ENCODE data around the gene TUBB. TPM values are rescaled to one million over a fixed set of nuclear protein-coding genes. Genes with fewer than 3 reads are reported as not detected.

The TUBB gene
- total RNA-seq, 1 experiment from 2014 or later, result 886 TPM

- intact Hi-C loops (cut with micrococcal nuclease), result loop anchor here (2.0 kb wide), 1 partner anchor 34 kb away; the partner anchor contains the start of gene TUBB
- H2AFZ ChIP-seq (ENCODE audit: low read depth, low read length, poor library complexity, severe bottlenecking), result no peak overlapping the region
These were observed 33.1 kb upstream of the TUBB start for GRCh38 chr6:30686908-30687658.

GRCh38 chr6:30687659-30688431, 32.3 kb upstream of the TUBB start:
- ChIA-PET RAD21 (ENCODE audit: low non-redundant PET in 1 of 2, low total read pairs in 2 of 2, uncharacterized antibody in 2 of 2, unreplicated experiment in 2 of 2) (interaction anchor here in 1 of 2 experiments (1.0 kb wide), 1 partner anchor 43 kb away, joined by 5 read pairs; no protein-coding TSS in a partner anchor), CTCF (interaction anchor here (1.6 kb wide), 2 partner anchors 9 to 34 kb away, joined by 6 to 10 read pairs; no protein-coding TSS in a partner anchor), POLR2A (interaction anchor here (0.8 to 2.4 kb wide), 7 partner anchors 8 to 73 kb away, joined by 4 to 12 read pairs (median 5); partner anchors contain the start of gene MDC1)
- TF ChIP-seq TCF7L2 (IDR thresholded peaks at IDR 0.05; ENCODE audit: borderline replicate concordance, extremely low read depth, insufficient read depth, insufficient read length) (no peak), CTCF (IDR thresholded peaks at IDR 0.05 in 2 of 3, conservative IDR thresholded peaks at IDR 0.05 in 1 of 3; ENCODE audit: borderline replicate concordance in 1 of 3, insufficient read depth in 1 of 3, low read depth in 2 of 3, low read length in 2 of 3) (peak in 1 of 3 experiments; percentile 14; a peak in 1 of 6 replicates)
- H3K4me1 ChIP-seq (ENCODE audit: control insufficient read depth in 1 of 2, insufficient read depth in 2 of 2, low read length in 2 of 2), result peaks cover 54 to 78% of the 10 kb centered on the region in 2 experiments
- no peaks in the 10 kb centered on the region for H3K9me2 ChIP-seq (ENCODE audit: insufficient read depth)
- BruUV-seq (replicated peaks), result TSS peak; percentile 67
- peak overlapping the region; percentile 87 to 98 for H3K4me3 ChIP-seq (replicated peaks in 1 of 2; ENCODE audit: low read depth in 1 of 2, low read length in 2 of 2)
- DNase-seq (ENCODE audit: low read depth, low spot score) (no peak), ATAC-seq (peak; percentile 13)
- H3K4me2 ChIP-seq (ENCODE audit: low read length), result peak overlapping the region; percentile 98
- peaks cover 35% of the 10 kb centered on the region for H3K79me2 ChIP-seq (ENCODE audit: insufficient read depth, low read length)
- no peaks in the 10 kb centered on the region for H3K36me3 ChIP-seq (ENCODE audit: control insufficient read depth in 1 of 2, insufficient read depth in 2 of 2, low read length in 2 of 2)
- no peaks in the 10 kb centered on the region for H3K9me3 ChIP-seq (ENCODE audit: control insufficient read depth in 1 of 2, insufficient read depth in 1 of 2, low read depth in 1 of 2, low read length in 2 of 2)
- peak overlapping the region; percentile 95 for H3K9ac ChIP-seq (ENCODE audit: low read length)
- H2AFZ ChIP-seq (ENCODE audit: low read depth, low read length, poor library complexity, severe bottlenecking), result no peak overlapping the region
- no peaks in the 10 kb centered on the region for H3K27me3 ChIP-seq (ENCODE audit: insufficient read depth, low read length)
- peak overlapping the region; percentile 98 for H3K27ac ChIP-seq (ENCODE audit: low read depth, low read length)
- no peaks in the 10 kb centered on the region for H4K20me1 ChIP-seq (ENCODE audit: insufficient read depth)
- intact Hi-C loops (cut with micrococcal nuclease), result loop anchor here (2.0 kb wide), 1 partner anchor 33 kb away; the partner anchor contains the start of gene TUBB

More at GRCh38 chr6:30686908-30687658, 33.1 kb upstream of the TUBB start:
- peak overlapping the region; percentile 95 for H3K9ac ChIP-seq (ENCODE audit: low read length)
- H3K36me3 ChIP-seq (ENCODE audit: control insufficient read depth in 1 of 2, insufficient read depth in 2 of 2, low read length in 2 of 2), result no peaks in the 10 kb centered on the region
- H3K27me3 ChIP-seq (ENCODE audit: insufficient read depth, low read length), result no peaks in the 10 kb centered on the region
- no peaks in the 10 kb centered on the region for H3K9me2 ChIP-seq (ENCODE audit: insufficient read depth)
- H3K4me3 ChIP-seq (replicated peaks in 1 of 2; ENCODE audit: low read depth in 1 of 2, low read length in 2 of 2), result peak overlapping the region; percentile 87 to 98
- POLR2A ChIA-PET, result interaction anchor here (1.2 to 2.4 kb wide), 6 partner anchors 8 to 34 kb away, joined by 4 to 12 read pairs (median 4); partner anchors contain the start of gene MDC1
- CTCF ChIA-PET, result interaction anchor here (1.6 kb wide), 2 partner anchors 8 to 35 kb away, joined by 6 to 10 read pairs; no protein-coding TSS in a partner anchor
- TF ChIP-seq POLR2AphosphoS5 (IDR thresholded peaks at IDR 0.05; ENCODE audit: low read depth, low read length) (peak; percentile 84), YY1 (IDR thresholded peaks at IDR 0.05; ENCODE audit: extremely low read depth, insufficient replicate concordance, low read depth, low read length) (peak; percentile 27), FOSL1 (IDR thresholded peaks at IDR 0.05; ENCODE audit: low read depth) (no peak), POLR2A (IDR thresholded peaks at IDR 0.05; ENCODE audit: borderline replicate concordance, extremely low read depth, insufficient read depth, insufficient read length) (peak; percentile 67)
- H3K4me2 ChIP-seq (ENCODE audit: low read length), result peak overlapping the region; percentile 98
- no TSS peak for BruUV-seq (replicated peaks)
- H3K9me3 ChIP-seq (ENCODE audit: control insufficient read depth in 1 of 2, insufficient read depth in 1 of 2, low read depth in 1 of 2, low read length in 2 of 2), result no peaks in the 10 kb centered on the region
- H3K27ac ChIP-seq (ENCODE audit: low read depth, low read length), result peak overlapping the region; percentile 98
- no peaks in the 10 kb centered on the region for H4K20me1 ChIP-seq (ENCODE audit: insufficient read depth)
- H3K79me2 ChIP-seq (ENCODE audit: insufficient read depth, low read length), result peaks cover 43% of the 10 kb centered on the region
- peaks cover 62 to 86% of the 10 kb centered on the region in 2 experiments for H3K4me1 ChIP-seq (ENCODE audit: control insufficient read depth in 1 of 2, insufficient read depth in 2 of 2, low read length in 2 of 2)
- ATAC-seq (peak; percentile 69), DNase-seq (ENCODE audit: low read depth, low spot score) (no peak)
- RAD21 ChIA-PET (ENCODE audit: low non-redundant PET in 1 of 2, low total read pairs in 2 of 2, uncharacterized antibody in 2 of 2, unreplicated experiment in 2 of 2), result interaction anchor here in 1 of 2 experiments (1.0 kb wide), 1 partner anchor 44 kb away, joined by 5 read pairs; no protein-coding TSS in a partner anchor

Data from HCT116 (cell line).